Activated T-cell treated with anti-CD3 and anti-CD28 coated beads, Interleukin-2, amount 50 U/mL, for 24 hours (primary cell): ENCODE data around the gene BTG4.
A peak's percentile ranks its signal among the peaks of the same experiment; 100 is the strongest.

Source experiments
- DNase-seq: peaks from one replicate; pipeline ENCODE4 v3.0.0-alpha.2; 2020
- H3K27ac Mint-ChIP-seq: 2 replicates; pipeline ENCODE4 v1.8.0; 2020; ENCODE audit warnings: mild to moderate bottlenecking, mixed read lengths
- H3K27me3 Mint-ChIP-seq: 2 replicates; pipeline ENCODE4 v1.8.0; 2020; ENCODE audit warnings: mixed read lengths
- H3K36me3 Mint-ChIP-seq: 2 replicates; pipeline ENCODE4 v1.8.0; 2020; ENCODE audit warnings: low read depth, mixed read lengths
- H3K4me1 Mint-ChIP-seq: 2 replicates; pipeline ENCODE4 v1.8.0; 2020; ENCODE audit warnings: low read depth, mixed read lengths
- H3K4me3 Mint-ChIP-seq: 2 replicates; pipeline ENCODE4 v1.8.0; 2020; ENCODE audit warnings: mild to moderate bottlenecking, moderate library complexity, mixed read lengths
- H3K9me3 Mint-ChIP-seq: 2 replicates; pipeline ENCODE4 v1.8.0; 2020; ENCODE audit warnings: mixed read lengths

BTG4 gene

DNA sequence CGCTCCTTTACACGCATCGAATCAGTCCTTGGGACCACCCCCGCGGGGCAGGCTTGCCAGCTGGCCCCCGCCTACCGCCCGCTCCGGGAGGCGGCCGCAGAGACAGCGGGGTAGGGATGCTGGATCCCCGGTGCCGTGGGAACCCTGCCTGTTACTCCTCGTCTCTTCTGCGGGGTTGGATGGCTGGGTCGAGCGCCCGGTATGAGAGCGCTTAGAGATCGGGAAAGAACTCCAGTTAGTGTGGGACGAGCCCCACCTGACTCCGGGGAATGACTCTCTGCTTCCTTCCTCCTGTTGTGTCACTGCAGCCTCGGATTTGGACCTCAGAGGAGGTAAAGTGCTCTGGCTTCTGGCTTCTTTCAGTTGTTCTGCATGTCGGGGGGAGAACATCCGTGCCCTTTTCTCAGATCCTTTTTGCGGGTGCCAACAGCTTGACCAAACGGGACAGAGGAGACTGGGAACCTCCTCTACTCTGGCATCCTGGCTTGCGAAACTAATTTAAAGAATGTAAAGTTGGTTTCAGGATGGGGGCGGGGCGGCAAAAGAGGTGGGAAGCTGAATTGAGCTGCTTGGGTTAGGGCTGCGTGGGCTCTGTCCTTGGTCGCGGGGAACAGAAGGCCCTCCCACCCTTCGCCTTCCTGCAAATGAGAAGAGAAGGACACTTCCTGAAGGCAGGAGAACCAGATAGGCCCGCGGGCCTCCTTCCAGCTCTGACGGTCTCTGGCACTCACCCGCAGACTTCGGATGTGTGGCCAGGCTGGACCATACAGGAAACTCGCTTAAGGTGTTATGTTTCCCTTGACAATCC is 29.3 kb upstream of the BTG4 start:
- peak overlapping the region; percentile 1 for H3K27ac Mint-ChIP-seq
- peaks cover 66% of the 10 kb centered on the region for H3K27me3 Mint-ChIP-seq
- no peaks in the 10 kb centered on the region for H3K36me3 Mint-ChIP-seq

DNA sequence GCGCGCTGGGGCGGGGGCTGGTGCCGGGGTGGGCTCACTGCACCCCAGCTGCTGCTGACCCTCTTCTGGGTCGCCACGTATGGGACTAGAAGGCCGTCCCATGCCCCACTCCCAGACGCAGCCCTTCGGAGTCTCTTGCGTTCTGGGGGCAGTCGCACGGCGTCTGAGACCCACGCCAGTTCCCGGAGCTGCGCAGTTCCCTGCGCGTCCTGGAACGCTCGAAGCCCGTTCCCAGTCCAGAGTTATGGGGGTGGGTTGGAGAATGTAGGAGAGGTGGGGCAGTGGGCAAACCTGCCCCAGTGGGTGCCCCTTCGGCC is 28.7 kb upstream of the BTG4 start:
- DNase-seq = peak; percentile 47
- H3K9me3 Mint-ChIP-seq = peaks cover 5% of the 10 kb centered on the region
- peaks cover 70% of the 10 kb centered on the region for H3K27me3 Mint-ChIP-seq
- no peaks in the 10 kb centered on the region for H3K36me3 Mint-ChIP-seq
- peaks cover 36% of the 10 kb centered on the region for H3K4me1 Mint-ChIP-seq
- peak overlapping the region; percentile 74 for H3K4me3 Mint-ChIP-seq
- H3K27ac Mint-ChIP-seq = no peak overlapping the region

More for the DNA sequence above, 29.3 kb upstream of the BTG4 start:
- Mint-ChIP-seq H3K4me1 (peaks cover 36% of the 10 kb centered on the region), H3K9me3 (peaks cover 5% of the 10 kb centered on the region), H3K4me3 (peak overlapping the region; percentile 74)
- peak; percentile 47 for DNase-seq

DNA sequence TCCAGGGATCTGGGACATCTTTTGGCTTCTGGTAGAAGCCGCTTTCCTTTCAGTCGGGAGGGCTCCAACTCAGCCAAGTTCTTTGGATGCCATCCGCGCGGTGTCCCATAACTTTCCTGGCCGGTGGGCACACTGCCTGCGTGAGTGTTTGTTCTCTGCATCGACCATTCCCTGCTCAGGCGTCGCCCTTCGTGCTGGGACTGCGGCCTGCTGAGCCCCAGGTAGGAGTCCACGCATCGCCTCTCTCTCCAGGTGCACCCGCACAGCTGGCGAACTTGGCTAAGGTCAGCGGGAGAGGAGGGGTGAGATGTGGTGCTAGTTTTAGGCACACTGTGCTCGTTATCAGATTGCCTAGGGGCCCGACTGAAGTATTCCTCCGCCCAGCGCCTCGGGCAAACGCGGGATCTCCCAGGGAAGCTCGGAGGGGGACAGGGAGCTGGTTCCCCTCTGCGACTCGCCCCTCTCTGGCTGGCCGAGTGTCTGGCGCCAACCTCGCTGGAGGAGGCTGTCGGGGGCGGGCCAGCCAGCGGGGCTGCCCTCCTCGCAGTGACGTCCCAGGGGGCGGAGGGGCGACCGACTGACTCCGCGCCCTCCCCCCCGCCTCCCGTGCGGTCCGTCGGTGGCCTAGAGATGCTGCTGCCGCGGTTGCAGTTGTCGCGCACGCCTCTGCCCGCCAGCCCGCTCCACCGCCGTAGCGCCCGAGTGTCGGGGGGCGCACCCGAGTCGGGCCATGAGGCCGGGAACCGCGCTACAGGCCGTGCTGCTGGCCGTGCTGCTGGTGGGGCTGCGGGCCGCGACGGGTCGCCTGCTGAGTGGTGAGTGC is 28.1 kb upstream of the BTG4 start, which contains the start of gene LAYN:
TSS of gene LAYN (plus strand) at position 607 of the 823 bp plus-strand sequence. CDS start at position 731, 124 bp downstream.
- H3K36me3 Mint-ChIP-seq = no peaks in the 10 kb centered on the region
- peaks cover 36% of the 10 kb centered on the region for H3K4me1 Mint-ChIP-seq
- DNase-seq = peak; percentile 65
- peaks cover 68% of the 10 kb centered on the region for H3K27me3 Mint-ChIP-seq
- peak within 1 kb of the TSS; percentile 79 for H3K27ac Mint-ChIP-seq
- H3K9me3 Mint-ChIP-seq = peaks cover 5% of the 10 kb centered on the region
- peak within 1 kb of the TSS; percentile 74 for H3K4me3 Mint-ChIP-seq

DNA sequence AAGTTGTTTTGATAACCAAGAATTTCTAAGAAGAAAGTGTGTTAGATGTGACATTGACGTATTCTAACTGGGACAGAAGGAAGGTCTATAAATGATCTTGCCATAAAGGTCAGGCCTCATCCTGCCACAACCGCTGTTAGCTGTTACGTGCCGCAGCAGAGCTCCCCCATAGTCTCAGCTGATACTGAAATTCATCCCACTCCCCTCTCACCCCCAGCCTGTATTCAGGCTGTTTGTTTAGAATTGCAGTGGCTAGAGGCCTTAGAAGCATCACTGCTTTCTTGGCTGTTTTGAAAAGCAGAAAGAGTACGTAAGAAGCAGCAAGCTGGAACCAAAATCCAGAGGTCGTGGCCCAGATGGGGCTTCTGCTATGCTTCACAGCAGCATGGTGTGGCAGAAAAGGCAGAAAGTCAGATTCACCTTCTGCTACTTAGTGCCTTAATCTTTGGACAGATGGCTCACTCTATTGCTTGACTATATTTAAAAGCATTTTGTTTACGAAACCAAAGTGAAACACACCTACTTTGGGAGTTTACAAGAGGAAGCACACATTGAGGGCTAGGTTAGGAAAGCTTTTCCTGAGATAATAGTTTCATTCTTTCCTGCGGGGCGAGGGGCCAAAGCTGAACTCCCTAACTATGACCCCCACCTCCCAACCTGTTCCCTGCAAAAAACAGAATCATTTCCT is 27.4 kb upstream of the BTG4 start:
- peak; percentile 39 for DNase-seq
- H3K4me1 Mint-ChIP-seq = peaks cover 36% of the 10 kb centered on the region

DNA sequence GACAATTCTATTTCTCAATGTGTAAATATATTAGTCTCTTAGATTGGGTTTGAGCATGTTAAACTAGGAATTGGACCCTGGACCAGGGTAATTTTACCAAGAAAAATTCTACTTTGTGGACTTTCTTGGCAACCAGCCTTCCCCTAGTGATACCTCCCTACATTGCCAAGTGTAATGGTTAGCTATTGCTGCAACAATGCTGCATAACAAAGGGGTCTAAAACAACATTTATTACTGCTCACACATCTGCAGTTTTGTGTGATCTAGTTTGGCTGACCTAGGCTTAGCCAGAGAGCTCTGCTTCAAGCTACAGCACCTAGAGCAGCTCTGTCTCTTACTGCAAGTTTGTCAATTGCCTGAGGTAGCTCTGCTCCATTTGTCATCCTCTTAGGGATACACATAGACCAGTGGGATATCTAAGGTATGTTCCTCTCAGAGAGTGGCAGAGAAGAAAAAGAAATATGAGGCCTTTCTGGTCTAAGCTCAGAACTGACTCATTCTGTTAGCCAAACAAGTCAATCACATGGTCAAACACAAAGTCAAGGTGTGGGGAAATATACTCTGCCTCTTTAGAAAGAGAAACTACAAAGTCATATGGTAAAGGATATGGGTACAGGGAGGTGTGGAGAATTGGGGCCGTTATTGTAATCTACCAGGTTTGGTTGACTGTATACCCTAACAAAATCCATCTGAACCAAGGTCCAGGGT is 26.4 kb upstream of the BTG4 start:
- Mint-ChIP-seq H3K4me1 (peaks cover 36% of the 10 kb centered on the region), H3K9me3 (peaks cover 5% of the 10 kb centered on the region), H3K27ac (peak overlapping the region; percentile 79), H3K4me3 (no peak overlapping the region), H3K36me3 (no peaks in the 10 kb centered on the region), H3K27me3 (peaks cover 80% of the 10 kb centered on the region)
- DNase-seq = no peak

More for the DNA sequence above, 27.4 kb upstream of the BTG4 start:
- Mint-ChIP-seq H3K27me3 (peaks cover 76% of the 10 kb centered on the region), H3K36me3 (no peaks in the 10 kb centered on the region), H3K27ac (peak overlapping the region; percentile 79), H3K9me3 (peaks cover 5% of the 10 kb centered on the region), H3K4me3 (peak overlapping the region; percentile 48)

DNA sequence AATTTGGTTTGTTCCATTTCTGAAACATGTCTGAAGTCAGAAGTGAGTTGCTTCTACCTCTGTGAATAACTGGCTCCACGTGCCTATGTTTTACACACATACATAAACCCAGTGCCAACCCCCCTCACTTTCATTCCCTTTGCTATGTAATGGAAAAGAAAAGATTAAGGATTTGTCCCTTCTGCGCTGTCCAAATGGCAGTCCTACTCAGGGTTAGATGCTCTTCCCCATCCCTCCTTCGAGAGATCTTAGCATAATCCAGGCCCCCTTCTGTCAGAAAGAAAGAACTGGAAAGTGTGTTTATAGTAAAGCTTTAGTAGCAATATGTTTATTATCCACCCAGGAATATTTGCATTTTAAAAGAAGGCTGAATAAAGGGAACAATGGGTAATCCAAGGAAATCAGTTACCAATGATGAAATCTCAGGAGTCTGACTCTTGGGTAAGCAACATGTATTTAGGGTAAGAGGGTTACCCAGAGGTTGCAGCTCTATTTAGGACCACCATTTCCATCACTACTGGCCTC is 25.2 kb upstream of the BTG4 start:
- Mint-ChIP-seq H3K4me3 (no peak overlapping the region), H3K36me3 (no peaks in the 10 kb centered on the region), H3K9me3 (peaks cover 5% of the 10 kb centered on the region), H3K27me3 (peaks cover 69% of the 10 kb centered on the region), H3K27ac (no peak overlapping the region), H3K4me1 (peaks cover 37% of the 10 kb centered on the region)
- no peak for DNase-seq

DNA sequence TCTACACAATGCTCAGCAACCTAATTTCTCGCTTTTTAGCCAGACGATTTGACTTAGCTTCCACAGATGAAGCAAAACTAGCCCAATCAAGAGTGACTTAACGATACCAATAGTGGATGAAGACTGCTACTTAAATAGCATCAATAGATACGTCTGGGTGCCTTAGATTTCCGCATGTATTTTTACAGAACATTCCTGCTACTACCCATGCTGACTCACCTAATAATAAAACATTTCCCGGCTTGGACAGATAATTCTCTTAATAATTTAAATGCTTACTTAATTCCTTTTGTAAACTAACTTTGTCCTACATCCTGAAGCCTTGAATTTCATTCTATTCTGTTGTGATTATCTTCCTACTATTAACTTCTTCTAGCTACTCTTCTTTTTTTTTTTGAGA is 23.1 kb upstream of the BTG4 start:
- Mint-ChIP-seq H3K36me3 (no peaks in the 10 kb centered on the region), H3K9me3 (peaks cover 5% of the 10 kb centered on the region), H3K27ac (no peak overlapping the region), H3K4me1 (peaks cover 37% of the 10 kb centered on the region), H3K27me3 (peaks cover 56% of the 10 kb centered on the region), H3K4me3 (no peak overlapping the region)
- no peak for DNase-seq

DNA sequence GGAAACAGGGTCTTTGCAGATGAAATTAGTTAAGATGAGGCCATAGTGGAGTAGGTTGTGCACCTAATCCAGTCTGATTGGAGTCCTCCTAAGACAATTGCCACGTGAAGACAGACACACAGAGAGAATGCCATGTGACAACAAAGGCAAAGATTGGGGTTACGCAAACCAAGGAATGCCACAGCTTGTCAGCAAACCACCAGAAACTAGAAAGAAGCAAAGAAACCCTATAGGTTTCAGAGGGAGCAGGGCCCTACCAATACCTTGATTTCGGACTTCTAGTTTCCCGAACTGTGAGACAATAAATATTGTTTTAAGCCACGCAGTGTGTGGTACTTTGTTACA is 20.2 kb upstream of the BTG4 start:
- no peaks in the 10 kb centered on the region for H3K36me3 Mint-ChIP-seq
- H3K4me3 Mint-ChIP-seq = peak overlapping the region; percentile 8
- DNase-seq = no peak
- peaks cover 44% of the 10 kb centered on the region for H3K4me1 Mint-ChIP-seq
- no peaks in the 10 kb centered on the region for H3K9me3 Mint-ChIP-seq
- peak overlapping the region; percentile 93 for H3K27ac Mint-ChIP-seq
- peaks cover 28% of the 10 kb centered on the region for H3K27me3 Mint-ChIP-seq

DNA sequence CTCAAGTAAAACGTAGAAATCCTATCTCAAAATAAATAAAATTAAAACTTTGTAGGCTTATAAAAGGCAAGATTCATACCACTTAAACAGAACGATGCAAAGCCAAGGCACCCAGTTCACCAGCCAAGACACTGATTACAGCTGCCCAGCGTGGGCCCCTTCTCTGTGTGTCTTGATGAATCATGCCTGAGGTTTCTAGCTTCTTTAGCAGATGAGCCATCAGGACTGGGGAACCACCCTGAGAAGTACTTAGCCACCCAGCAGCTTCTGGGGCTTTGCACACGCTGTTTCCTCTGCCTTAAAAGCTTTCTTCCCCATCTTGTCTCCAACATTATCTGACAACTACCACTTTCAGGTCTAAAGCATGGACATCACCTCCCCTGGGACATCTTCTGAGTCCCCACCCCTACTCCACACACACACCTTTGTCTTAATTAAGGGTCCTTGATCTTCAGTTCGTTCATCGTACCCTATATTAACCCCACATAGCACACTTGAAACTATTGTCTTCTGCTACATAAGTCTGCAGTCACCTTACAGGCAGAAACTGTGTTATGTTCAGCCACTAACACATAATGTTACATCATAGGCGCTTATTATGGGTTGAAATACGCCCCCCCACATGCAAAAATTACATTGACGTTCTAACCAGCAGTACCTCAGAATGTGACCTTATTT is 19.6 kb upstream of the BTG4 start:
- Mint-ChIP-seq H3K36me3 (no peaks in the 10 kb centered on the region), H3K9me3 (no peaks in the 10 kb centered on the region), H3K27ac (peak overlapping the region; percentile 93), H3K4me1 (peaks cover 48% of the 10 kb centered on the region), H3K4me3 (peak overlapping the region; percentile 8), H3K27me3 (peaks cover 24% of the 10 kb centered on the region)
- peak; percentile 71 for DNase-seq

DNA sequence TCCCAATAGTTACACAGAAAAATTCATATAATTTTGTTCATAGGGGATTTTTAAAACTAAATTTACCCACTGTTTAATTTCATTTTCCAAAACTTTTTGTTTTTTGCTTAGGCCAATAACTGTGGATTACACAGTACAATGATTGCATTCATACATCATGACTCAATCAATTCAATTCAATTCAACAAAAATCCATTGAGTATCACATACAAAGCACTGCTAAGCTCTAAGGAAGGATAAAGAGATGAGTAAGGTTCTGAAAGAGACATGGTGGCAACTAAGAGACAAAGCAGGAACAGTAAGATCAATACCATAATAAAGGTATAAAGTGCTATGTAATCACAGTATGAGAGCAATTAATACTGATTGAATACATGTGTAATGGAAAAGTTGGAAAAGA is 18.9 kb upstream of the BTG4 start:
- Mint-ChIP-seq H3K4me1 (peaks cover 54% of the 10 kb centered on the region), H3K4me3 (no peak overlapping the region), H3K36me3 (no peaks in the 10 kb centered on the region), H3K27ac (peak overlapping the region; percentile 67), H3K9me3 (no peaks in the 10 kb centered on the region), H3K27me3 (peaks cover 17% of the 10 kb centered on the region)
- no peak for DNase-seq

DNA sequence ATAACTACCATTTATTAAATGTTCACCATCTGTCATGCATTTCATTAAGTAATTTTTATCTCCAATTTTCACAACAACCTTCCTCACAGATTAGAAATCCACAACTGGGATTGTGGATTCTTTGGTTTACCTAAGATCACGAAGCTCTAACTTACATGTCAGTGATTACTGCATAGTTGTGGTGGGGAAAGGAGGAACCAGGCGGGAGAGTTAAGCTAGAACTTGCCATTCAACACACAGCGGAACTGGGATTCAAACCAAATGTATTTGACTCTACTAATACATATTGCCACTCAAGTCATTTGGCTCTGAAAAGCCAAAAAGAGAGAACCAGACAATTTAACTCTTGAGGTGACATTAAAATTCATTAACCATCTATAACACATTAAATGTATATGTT is 17.9 kb upstream of the BTG4 start:
- DNase-seq = no peak
- H3K4me3 Mint-ChIP-seq = no peak overlapping the region
- H3K27ac Mint-ChIP-seq = no peak overlapping the region
- H3K27me3 Mint-ChIP-seq = peaks cover 12% of the 10 kb centered on the region
- no peaks in the 10 kb centered on the region for H3K36me3 Mint-ChIP-seq
- peaks cover 62% of the 10 kb centered on the region for H3K4me1 Mint-ChIP-seq
- no peaks in the 10 kb centered on the region for H3K9me3 Mint-ChIP-seq

DNA sequence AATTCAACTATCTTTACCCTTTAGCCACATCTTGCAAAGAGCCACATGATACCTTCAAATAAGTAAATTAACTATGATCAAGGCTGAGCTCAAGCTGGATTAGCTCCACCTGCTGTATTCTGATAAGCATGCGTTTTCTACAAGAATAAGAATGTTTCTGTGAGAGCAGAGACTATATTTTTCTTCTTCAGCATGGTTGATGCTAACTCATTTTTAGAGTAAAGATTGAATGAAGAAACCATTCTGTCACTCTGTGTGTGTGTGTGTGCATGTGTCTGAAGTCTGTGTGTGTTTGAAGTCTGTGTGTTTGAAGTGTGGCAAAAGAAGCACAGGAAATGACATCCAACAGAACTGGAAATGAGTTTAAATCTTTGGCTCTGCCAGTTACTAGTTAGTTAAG is 16.4 kb upstream of the BTG4 start:
- peak overlapping the region; percentile 76 for H3K27ac Mint-ChIP-seq
- peaks cover 70% of the 10 kb centered on the region for H3K4me1 Mint-ChIP-seq
- no peaks in the 10 kb centered on the region for H3K9me3 Mint-ChIP-seq
- no peak overlapping the region for H3K4me3 Mint-ChIP-seq
- H3K27me3 Mint-ChIP-seq = peaks cover 10% of the 10 kb centered on the region
- no peaks in the 10 kb centered on the region for H3K36me3 Mint-ChIP-seq
- no peak for DNase-seq

DNA sequence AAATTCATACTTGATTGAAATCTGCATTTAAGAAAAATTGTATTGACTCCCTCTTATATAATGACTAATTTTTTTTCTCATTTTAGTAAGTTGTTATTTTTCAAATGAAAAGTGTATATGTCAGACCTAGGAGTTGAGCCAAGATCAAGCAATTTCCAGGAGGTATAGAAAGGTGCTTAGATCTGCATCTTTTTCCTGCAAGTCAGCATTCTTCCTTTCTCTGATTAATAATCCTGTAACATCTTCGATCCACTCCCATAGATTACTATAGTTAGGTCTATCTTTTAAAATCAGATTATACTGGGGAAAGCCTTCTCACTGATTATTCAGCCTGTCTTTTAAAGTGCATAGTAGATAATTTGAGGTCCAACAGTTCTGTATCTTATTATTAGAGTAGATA is 15.1 kb upstream of the BTG4 start:
- no peak overlapping the region for H3K4me3 Mint-ChIP-seq
- H3K4me1 Mint-ChIP-seq = peaks cover 70% of the 10 kb centered on the region
- no peaks in the 10 kb centered on the region for H3K36me3 Mint-ChIP-seq

More for the DNA sequence above, 15.1 kb upstream of the BTG4 start:
- Mint-ChIP-seq H3K27me3 (peaks cover 13% of the 10 kb centered on the region), H3K27ac (no peak overlapping the region), H3K9me3 (no peaks in the 10 kb centered on the region)
- no peak for DNase-seq
